GM19238 (cell line): ENCODE measurements around the gene PNPLA4.
A peak's percentile ranks its signal among the peaks of the same experiment; 100 is the strongest.

Source experiments
- DNase-seq: peaks from one replicate; pipeline ENCODE4 v3.0.0; 2011; ENCODE audit warnings: low spot score; ENCODE audit not compliant: insufficient read length

Gene PNPLA4, protein sequence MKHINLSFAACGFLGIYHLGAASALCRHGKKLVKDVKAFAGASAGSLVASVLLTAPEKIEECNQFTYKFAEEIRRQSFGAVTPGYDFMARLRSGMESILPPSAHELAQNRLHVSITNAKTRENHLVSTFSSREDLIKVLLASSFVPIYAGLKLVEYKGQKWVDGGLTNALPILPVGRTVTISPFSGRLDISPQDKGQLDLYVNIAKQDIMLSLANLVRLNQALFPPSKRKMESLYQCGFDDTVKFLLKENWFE

DNA sequence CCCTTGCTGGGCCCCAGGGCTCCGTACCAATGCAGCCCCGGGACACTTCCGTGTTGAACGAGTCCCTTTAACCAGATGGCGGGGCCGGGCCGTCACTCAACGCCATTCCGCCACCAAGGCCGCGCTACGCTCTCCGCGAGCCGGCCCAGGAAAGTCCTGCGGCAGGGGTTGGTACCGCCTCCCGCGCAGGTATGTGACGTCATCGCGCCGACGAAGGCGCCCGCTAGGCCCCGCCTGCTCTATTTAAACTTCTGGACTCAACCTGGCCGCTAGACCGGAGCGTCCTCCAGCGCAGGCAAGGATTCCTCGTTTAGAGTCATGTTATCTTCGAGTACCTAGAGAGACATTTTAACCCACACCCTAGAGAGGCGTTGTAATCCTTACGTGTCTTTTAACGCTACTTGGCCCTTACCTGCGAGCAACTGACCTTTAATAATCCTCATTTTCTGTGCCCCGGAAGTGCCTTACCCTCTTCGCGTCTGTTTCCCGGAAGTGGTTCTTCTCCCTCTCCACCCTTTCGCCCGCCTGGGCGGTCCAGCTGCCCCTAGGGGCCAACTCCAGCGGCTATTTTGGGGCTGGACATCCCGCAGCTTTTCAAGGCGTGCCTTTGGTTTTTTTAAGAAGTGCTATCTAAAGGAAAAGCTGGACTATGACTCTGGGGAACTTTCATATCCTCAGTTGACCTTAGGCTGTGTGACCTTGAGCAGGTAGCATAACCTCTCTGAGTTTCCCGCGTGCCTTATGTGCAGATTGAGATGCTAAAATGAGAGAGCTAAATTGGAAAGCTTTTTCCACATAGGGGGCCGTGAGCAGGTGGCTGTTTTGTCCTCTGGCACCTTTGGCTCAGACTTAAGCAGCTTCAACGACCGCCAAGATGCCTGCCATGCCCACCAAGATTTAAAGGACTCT is at the start of gene PNPLA4:
PNPLA4 (minus strand) TSS at position 155 of the 909 bp plus-strand sequence. CDS start 1,294 bp downstream, outside the sequence.
- DNase-seq, result peak; percentile 81

- no peak for DNase-seq
These were observed 45.4 kb upstream of the PNPLA4 start for GRCh38 chrX:7972586-7972985.

DNA sequence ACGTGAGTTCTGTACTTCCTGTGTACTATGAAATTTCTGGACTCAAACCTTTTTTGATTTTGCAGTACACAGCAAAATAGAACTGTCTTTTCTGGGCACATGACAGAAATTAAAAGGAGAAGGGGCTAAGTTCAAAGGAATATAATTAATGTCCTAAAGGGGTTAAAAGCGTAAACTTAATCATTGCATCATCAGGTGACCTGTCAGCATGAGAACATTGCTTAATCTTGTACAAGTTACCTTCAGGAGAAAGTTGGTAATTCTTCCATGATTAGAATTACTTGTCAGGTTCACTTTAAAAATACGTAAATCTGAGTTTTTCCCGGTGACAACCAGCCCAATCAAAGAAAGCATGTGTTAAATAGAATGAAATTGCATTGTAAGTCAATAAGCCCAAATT is 43.2 kb upstream of the PNPLA4 start:
- no peak for DNase-seq

DNA sequence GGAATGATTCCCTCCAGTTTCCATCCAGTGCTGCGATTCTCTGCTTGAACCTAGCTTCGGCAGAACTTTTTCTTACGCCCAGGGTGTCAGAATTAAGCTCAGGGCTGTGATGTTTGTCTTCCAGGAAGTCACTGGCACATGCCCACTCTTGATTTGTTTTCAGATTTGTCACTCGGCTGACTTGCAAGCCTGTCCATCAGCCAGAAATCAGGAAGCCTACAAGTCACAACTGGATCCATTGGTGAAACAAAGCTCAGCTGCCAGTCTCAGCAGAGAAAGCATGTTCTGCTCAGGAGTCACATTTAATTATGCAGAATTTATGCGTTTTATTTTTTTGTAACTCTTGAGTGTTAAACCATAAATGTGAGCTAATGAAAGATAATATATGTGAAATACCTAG is 38.2 kb upstream of the PNPLA4 start:
- DNase-seq, result no peak

- no peak for DNase-seq
These were observed 33.0 kb upstream of the PNPLA4 start for GRCh38 chrX:7960246-7960645.

DNA sequence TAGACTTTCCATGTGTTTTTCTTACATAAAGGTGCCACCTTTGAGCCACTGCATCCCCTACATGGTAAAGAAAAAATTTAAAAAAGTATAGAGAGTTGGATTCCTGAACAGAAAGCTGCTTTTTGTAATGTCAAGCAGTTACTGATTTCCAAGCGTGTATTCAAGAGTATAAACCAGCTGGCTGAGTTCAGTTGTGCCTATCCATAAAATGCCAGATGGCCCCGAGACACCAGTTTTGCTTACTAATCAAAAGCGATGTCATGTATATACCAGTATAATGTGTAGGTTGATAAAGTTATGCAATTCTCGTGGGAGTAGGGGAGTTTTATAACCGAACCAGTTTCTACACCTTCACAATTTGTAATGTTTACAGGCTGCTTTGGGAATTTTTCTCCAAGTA is 26.2 kb upstream of the PNPLA4 start:
- no peak for DNase-seq

- no peak for DNase-seq
These were observed 23.7 kb upstream of the PNPLA4 start for GRCh38 chrX:7950865-7951264.

DNA sequence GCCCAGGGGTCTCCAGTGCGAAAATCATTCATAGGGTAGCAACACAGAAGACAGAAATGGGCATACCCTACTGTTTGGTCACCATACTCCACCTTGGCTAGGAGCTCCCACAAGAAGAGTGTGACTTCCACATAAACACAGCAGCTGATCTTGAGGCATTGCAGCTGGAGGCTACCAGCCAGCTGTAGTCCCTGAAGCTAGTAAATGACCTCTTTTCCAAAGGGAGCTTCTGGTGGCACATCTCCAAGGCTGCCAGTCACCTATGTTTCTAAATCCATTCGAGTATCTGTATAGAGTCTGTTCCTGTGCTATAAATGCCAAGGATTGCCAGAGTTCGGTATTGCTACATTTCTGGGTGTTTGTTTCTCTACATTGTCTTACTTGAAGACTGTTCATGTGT is 21.3 kb upstream of the PNPLA4 start:
- DNase-seq, result no peak

- no peak for DNase-seq
These were observed 19.7 kb upstream of the PNPLA4 start for GRCh38 chrX:7946960-7947359.

GRCh38 chrX:7943600-7944245 is 16.5 kb upstream of the PNPLA4 start:
- DNase-seq, result no peak

DNA sequence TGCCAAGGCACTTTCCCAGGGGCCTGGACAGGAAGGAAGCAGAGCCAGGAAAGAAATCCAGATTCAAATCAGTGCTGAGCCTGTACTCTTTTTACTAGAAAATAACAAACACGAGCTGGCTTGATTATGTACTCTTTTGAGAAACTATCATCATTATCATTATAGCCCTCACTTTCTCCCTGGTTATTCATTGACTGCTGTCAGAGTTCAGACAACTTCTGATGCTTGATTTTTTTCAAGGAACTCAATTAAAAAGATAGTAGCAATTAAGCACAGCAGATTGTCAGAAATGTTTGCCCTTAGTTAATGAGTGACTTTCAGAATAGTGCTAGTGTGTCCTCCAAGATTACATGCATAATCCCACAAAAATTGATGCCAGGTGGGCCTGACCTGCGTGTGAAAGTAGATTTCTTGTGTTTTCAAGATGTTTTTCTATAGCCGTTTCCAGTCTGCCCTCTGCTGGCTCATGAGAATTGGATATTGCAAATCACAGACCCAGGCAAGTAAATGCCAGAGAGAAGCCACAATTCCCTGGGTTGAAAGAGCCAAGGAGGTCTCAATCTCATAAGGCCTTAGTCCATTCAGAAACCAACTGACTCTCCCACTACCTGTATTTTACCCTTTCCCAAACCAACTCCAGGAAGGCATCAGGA is 14.3 kb upstream of the PNPLA4 start:
- no peak for DNase-seq

GRCh38 chrX:7934026-7934425 is 6.8 kb upstream of the PNPLA4 start:
- DNase-seq, result no peak

DNA sequence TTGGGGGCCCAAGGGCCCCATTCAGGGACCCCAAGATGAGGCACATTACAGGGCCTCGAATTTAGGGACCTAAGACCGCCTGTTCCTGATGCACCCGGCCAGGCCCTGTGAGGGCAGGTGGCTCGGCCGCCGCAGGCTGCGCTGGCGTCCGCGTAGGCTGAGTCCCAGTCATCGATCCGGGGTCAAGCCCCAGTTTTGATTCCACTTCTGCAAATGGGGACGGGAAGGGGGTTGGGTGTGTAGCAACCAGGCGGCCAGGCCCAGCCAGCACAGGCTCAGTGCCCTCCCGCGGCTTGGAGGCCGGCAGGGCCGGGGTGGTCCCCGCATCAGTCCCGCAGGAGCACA is 327 bp downstream of the PNPLA4 start:
- no peak for DNase-seq

DNA sequence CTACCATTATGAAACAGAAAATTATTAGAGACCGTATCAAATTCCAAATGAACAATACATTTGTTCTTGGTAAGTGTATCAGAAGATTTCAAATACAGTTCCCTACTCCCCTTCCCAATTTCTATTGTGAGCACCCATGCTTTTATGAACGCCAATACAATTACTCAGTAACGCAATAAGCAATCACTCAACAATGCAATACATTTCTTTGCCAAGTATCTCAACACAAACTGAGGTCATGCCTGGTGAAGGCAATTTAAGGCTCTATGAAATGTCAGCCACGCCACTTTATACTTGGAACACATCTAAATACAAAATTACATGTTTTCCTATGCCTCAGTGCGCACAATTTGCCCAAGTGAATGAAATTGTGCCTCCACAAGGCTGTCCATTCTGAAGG is 712 bp downstream of the PNPLA4 start:
- DNase-seq, result no peak

DNA sequence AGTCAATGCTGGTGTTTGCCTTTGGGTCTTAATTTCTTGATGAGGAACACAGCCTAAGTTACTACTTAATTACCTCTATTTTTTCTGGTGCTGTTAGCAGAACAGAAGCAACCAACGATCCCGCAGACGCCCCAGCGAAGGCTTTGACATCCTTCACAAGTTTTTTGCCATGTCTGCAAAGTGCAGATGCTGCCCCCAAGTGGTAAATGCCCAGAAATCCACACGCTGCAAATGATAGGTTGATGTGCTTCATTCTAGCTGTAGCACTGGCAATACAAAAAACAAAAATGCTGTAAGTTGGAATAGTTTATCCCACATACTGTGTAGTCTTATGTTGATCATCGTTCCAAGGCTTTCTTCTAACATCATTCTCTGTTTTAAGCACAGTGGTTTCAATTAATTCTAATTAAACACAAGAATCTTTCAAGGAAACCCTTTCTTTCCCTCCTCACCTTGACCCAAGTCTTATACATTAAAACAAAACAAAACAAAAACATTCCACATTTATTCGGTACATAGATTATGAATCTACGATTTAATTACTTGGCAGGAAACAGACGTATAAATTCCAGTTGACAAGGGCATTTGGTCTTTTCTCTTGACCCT is 1.2 kb downstream of the PNPLA4 start:
- DNase-seq, result peak; percentile 29

GRCh38 chrX:7921750-7922149 is 5.5 kb downstream of the PNPLA4 start:
- no peak for DNase-seq

DNA sequence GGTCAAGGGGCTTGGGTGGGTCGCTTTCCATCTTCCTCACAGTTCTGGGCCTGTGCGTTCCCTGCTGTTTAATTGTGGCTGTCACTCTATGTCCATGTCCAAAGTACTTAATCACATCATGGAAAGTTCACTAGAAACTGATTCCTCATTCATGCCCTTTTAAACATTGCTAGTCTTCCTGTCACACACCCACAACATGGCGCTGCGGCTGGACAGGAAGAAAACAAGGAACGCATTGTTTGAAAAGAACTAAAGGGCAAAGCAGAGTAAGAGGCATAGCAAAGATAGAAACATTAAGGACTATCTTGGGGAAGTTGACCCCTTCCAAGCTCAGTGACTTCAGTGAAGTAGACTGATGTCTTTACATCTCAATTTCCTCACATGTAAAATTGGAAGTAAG is 18.4 kb downstream of the PNPLA4 start:
- no peak for DNase-seq

DNA sequence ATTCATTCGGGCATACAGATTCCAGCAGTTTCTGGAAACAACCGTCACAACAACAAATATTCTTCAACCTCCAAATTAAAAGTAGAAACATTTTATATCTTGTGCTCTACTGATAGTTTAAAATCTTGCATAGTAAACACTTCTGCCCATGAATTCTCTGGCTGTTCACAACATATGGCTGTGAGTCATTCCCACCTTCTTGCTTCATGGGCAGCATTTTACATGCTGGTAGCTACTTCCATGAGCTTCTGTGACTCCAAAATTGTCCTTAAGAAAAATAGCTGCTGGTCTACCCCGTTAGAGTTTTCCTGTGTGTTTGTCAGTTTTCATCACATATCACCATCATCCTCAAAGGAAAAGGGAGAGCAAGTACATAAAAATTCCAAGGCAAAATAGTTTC is 22.7 kb downstream of the PNPLA4 start:
- no peak for DNase-seq

- no peak for DNase-seq
These were observed 35.3 kb downstream of the PNPLA4 start for GRCh38 chrX:7891928-7892327.

DNA sequence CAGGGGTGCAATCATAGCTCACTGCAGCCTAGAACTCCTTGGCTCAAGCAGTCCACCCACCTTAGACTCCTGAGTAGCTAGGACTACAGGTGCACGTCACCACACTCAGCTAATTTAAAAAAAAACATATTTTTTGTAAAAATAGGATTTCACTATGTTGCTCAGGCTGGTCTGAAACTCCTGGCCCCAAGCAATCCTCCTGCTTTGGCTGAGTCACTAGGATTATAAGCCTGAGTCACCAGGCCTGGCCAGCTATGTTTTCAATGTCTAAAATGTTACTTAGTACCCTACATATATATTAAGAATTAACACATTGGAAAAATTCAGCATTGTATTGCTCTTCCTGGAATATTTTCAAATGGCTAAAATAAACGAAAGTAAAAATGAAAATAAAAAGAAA is 37.5 kb downstream of the PNPLA4 start:
- DNase-seq, result no peak

- DNase-seq, result no peak
These were observed 38.1 kb downstream of the PNPLA4 start for GRCh38 chrX:7889135-7889534.
